Fibroblast of skin of right quadriceps (primary cell): Measurements from ENCODE around the gene CCDC187.
"Not testable (repeated sequence)": the region's sequence is repeated elsewhere in the genome, so short reads cannot be mapped to it uniquely, and the experiment has no call there.

Experiments
- DNase-seq: peaks from one replicate; pipeline ENCODE4 v3.0.0-alpha.2; 2013

Gene CCDC187

DNA sequence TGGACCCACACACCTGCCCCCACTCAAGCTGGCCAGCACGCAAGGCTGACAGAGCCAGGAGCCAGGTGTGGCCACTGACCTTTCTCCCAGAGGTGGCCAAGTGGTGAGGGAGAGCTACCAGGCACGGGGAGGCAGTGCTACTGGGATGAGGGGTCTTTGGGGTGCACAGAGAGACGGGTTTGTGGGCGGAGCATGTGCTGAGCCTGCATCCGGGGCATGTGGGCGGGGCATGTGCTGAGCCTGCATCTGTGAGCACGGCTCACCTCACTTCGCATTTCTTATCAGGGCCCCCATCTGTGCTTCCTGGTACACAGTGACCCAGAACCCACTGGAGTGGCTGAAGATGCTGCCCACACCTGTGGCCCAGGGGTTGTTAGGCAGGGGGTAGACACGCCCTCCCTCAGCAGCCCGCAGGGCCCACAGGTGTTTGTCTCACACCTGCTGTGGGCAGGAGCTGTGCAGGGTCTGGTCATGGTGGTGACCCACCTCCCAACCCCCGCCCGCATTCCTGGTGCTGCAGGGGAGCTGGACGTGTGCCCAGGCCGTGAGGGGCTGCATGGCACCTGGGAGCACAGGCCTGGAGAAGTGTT, 21.5 kb downstream of the CCDC187 start:
- DNase-seq: no peak

DNA sequence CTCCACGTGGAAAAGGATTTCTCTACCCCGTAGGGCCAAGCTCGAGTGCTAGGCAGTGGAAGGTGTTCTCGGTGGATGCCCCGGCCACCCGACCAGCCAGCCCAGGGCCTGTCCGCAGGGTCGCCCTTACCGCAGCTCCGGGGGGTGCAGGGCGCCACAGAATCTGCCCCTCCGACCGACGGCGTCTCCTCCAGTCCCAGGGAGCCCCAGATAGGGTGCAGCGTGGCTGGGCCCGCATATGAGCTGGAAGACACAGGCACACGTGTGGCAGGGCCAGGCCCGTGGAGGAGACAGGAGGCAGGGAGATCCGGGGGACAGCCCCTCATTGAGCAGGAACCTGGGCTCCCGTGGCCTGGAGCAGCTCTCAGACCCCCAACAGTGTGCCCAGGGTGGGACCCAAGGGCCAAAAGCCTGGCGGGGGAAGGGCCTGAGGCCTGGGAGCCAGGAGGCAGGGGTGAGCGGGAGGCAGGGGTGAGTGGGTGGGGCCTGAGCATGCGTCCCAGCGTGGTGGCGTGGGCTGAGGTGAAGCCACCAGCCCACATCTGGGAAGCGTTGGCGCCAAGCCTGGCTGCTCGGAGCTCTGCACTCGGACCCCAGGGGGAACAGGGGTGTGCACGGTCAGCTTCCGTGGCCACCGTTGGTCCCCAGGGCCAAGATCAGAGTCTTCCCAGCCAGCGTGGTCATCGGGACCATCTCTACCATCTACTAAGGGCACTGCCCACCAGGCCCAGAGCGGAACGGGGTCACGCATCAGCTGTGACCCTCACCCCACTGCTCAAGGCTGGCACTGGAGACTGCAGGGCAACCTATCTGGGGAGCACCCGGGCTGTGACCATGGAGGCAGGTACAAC, 22.2 kb downstream of the CCDC187 start:
- DNase-seq: no peak

DNA sequence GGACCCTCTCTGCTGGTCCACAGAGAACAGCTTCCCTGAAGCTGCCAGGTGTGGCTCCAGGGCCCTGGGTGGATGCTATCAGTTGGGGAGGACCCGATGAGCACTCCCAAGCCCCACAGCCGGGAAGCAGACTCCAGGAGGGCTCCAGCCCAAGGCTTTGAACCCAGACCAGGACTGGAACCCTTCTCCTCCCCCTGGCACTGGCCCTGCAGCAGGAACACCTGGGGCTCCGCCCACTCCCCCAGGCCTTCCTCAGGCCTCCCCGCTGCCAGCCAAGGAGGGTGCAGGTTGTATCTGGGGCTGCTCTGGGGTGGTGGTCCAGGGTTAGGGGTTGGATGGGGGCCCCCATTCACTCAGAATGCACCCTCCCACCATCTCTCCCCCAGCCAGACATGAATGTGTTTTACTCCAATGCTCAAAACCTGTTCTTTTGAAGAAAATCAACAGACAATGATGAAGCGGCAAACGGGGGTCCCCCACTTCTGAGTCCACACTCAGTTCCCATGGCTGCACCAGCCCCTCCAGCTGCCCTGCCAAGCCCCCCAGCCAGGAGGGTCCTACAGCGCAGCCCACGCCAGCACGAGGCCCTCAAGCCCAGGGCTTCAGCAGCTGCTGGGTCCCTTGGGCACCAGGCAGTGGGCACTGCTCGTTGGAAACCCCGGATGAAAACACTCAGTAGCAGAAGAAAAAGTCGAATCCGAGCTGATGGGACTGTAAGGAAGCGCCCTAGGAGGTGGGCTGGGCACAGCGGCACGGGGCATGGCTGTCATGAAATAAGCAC, 23.2 kb downstream of the CCDC187 start:
- DNase-seq: no peak

DNA sequence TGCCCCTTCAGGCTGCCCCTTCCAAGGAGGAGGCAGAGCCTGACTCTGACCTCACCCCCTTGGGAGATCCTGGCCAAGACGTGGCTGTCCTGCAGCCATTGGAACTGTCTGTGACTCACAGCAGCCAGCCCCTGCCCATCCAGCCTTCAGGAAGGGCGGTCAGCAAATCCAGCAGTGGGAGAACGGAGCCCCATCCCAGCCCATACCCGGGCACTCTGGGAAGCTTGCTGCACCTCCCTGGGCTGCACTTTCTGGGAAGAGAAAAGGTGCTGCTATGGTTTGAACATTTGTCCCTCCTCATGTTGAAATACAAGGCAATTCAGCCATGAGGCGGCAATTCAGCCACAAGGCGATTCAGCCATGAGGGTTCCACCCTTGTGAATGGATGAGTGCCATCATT, 24.4 kb downstream of the CCDC187 start:
- DNase-seq: no peak

DNA sequence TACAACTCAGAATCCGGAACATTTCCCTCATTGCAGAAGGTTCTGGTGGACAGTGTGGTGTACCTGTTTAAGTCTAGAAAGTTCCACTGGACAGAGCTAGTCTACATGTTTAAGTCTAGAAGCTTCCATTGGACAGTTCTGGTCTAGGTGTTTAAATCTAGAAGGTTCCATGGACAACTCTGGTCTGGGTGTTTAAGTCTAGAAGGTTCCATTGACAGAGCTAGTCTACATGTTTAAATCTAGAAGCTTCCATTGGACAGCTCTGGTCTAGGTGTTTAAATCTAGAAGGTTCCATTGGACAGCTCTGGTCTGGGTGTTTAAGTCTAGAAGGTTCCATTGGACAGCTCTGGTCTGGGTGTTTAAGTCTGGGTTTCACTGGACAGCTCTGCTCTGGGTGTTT, 25.0 kb downstream of the CCDC187 start:
- DNase-seq: no peak

DNA sequence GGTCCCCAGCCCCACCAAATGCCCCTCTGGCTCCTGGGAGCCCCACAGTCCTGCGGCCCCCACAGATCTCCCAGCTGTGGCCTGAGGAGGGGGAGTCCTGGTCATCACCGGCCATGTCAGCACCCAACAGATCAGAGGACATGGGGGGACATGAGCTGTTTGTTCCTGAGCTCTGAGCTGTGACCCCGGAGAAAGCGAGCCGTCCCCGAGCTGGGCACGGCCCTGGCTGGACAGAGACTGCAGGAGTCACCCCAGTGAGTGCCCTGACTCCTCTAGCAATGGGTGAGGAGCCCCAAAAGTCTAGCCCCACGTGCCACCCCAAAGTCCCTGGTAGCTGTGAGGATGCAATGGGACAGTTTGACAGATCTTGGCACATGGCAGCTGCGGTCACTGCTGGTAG, 25.7 kb downstream of the CCDC187 start:
- no peak for DNase-seq

DNA sequence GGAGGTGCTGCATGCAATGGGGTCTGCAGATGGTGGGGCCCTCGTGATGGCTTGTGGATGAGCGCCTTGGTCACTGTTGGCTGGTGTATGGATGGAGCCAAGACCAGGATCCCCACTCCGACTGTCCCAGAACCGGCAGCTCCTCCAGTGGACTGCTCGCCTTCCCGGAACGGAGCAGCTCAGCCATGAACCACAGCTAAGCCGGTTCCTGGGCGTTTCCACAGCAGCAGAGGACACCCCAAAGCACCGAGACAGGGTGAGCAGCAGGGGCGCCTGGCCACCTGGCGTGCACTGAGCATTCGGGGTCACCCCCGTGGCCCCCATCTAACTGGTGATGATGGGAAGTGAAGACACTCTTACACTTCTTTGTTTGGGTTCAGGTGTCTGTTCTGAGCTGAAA, 26.1 kb downstream of the CCDC187 start:
- DNase-seq: no peak

DNA sequence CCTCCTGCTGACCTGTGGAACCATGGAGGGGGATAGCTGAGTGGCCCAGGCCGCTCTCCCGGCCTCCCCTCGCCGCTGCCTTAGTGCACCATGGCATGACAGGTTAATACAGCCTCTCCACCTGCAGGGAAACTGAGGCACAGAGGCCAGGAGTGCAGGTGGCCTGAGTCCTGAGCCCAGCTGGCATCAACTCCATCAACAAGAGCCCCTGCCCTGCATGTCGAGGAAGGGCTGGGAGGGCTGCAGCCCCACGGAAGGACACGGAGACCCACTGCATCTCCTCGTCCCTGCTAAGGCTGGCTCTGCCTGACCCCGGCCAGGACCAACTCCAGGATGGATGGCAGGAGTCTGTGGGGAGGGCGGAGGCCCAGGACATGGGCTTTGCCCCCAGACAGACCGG, 27.2 kb downstream of the CCDC187 start:
- no peak for DNase-seq

DNA sequence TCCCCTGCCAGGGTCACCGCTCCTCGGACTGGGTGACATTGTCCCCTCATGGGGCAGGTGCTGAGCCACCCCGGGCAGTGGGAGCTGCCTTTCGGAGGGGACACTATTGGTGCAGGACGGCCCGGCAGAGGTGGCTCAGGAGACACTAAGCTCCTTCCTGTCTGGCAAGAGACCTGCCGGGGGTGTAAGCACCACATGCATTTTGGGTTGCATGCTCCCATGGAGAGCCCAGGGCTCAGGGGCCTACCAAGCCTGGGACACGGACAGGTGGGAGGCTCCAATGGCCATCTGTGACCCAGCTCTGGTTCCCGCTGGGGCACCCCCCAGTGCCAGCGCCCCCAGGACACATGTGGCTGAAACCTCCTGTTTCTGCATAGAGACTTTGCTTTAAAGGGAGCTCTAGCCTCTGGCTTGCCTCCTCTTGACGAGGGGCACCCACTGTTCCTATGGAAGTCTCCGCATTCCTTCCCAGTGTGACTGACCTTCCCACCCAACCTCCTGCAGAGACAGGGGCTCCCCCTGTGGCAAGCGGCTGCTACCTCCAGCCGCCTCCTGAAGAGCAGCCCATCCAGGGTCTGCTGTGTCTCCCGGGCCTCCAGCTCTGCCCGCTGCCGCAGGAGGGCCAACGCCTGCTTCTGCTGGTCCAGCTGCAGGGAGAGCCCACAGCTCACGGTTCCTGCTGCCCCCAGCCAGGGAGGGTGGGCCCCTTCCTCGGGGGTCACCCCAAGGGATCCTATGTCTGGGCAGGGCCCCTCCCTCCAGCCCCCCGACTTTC, 28.1 kb downstream of the CCDC187 start:
- no peak for DNase-seq

DNA sequence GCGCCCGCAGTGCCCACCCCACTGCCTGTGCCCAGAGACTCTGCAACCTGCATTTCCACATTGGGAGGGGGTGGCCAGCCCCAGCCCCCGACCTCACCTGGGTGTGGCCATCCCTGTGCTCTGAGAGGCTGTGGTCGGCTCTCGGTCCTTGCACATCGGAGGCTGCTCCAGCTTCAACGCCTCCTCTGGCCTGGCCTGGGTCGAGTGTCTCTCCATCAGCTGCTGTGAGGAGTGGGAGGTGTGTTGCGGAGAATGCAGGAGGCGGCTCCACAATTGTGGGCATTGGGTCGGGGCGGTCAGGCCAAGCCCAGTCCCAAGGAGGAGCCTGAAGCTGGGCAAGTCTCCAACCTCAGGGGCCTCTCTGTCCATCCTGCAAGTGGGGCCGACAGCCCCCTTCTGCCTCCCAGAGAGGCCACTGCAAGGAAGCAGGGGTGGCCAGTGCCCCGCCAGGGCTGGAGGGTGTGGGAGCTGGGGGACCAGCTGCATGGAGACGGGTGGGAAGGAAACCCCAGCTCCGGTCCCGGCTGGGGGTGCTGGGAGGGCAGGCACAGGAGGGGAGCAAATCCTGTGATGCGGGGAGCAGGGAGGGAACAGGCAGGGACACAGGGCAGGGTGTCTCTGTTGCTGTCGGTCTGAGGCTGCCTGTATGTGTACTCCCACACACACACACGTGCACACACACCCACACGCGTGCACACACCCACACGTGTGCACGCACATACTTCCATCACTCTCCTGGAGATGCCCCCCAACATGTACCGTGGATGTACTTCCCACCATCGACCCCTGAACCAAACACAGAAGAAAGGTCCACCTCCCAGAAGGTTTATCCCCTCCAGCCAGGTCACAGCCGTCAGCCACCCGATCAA, 28.9 kb downstream of the CCDC187 start:
- DNase-seq: no peak

DNA sequence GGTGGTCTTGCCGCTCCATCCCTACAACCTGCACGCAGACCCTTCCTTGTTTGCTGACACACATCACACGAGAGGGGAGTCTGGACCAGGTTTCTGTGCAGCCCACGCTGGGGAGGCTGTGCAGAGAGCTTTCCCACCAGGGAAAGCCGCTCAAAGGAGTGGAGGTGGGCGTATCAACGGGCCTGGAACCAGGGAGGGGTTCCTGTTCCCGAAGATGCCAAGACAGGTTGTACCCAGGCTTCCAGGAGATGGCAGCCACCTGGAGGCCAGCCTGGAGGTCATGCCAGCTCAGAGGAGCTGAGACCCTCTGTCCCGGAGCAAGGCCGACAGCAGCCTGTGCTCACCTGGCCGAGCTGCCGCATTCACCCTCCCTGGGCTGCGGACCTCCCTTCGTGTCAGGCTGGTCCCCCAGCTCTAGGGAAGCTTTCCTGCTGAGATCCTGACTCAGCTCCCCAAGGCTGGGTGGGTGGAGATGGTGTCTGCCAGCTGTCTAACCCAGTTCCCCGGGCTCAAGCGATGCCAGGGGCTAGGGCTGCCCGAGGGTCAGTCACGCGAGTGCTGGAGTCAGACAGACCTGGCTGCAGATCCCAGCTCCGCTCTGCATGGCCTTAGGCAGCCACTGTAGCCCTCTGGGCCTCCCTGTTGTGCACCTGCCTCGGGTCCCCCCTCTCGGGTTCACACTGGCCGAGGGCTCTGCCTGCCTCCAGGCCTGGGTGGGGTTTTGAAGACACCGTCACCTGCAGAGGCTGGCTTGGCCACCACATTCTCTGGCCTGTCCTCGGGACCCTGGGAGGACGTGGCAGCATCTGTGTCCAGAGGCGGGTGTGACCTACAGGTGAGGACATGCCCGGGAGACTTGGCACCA, 29.7 kb downstream of the CCDC187 start:
- DNase-seq: no peak

DNA sequence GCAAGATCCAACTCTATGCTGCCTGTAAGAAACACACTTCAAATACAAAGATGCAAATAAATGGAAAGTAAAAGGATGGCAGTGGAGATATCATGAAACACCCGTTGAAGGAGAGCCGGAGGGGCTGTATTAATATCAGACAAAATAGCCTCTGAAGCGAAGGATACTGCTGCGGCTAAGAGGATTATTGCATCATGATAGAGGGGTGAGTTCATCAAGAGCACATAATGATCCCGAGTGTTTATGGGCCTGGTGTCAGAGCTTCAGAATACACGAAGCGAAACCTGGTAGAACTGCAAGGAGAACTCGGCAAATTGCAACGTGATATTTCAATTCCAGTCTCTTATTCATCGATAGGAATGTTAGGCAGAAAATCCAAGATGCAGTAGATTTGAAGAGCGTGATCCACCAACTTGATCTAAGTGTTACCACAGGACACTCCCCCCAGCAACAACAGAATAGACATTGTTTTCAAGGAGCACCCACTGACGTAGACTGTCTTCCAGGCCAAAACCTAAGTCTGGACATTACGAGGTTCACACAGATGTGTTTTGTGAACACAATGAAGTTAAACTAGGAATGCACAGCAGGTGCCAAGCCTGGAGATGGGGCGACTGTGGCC, 30.5 kb downstream of the CCDC187 start:
- no peak for DNase-seq

DNA sequence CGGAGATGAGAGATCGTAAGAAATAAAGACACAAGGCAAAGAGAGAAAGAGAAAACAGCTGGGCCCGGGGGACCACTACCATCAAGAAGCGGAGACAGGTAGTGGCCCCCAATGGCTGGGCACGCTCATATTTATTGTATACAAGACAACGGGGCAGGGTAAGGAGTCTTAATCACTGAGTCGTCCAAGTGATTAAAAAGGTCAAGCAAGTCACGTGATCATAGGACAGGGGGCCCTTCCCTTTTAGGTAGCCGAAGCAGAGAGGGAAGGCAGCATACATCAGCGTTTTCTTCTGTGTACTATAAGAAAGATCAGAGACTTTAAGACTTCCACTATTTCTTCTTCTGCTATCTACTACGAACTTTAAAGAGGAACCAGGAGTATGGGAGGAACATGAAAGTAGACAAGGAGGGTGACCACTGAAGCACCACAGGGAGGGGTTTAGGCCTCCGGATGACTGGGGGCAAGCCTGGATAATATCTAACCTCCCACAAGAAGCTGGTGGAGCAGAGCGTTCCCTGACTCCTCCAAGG, 33.7 kb downstream of the CCDC187 start:
- DNase-seq: no peak

DNA sequence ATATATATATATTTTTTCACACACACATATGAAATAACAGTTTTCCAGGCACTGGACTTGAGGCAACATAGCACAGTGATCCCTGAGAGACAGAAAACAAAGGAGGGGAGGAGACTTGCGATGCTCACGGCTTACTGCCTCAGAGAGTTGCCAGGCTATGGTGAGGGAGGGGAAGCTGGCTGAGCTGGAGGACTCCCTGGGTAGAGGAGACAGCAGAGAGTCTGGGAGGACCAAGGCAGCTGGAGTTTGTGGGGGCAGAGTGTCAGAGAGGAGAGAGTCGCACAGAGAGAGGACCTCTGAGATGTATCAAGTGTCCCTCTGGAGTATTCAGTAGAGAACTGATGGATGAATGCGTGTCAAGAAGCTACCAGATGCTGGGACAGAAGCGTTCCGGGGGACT, 35.2 kb downstream of the CCDC187 start:
- DNase-seq: no peak

DNA sequence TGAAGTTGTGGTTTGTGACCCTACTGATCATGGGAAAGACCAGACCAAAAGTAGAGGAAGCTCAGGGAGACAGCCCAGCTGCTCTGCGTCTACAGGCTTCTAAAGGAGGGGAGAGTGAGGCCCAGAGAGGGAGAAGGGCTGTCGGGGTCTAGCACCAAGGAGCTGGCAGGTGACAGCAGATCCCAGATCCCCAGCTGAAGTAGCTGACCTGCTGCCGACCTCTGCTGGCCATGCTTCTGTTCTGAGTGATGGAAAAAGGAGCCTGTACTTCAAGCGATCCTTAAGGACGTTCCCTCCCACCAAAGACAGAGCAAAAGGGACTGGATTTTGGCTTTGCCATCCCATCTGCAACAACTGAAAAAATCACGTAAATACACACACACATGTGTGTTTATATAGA, 35.6 kb downstream of the CCDC187 start:
- no peak for DNase-seq

DNA sequence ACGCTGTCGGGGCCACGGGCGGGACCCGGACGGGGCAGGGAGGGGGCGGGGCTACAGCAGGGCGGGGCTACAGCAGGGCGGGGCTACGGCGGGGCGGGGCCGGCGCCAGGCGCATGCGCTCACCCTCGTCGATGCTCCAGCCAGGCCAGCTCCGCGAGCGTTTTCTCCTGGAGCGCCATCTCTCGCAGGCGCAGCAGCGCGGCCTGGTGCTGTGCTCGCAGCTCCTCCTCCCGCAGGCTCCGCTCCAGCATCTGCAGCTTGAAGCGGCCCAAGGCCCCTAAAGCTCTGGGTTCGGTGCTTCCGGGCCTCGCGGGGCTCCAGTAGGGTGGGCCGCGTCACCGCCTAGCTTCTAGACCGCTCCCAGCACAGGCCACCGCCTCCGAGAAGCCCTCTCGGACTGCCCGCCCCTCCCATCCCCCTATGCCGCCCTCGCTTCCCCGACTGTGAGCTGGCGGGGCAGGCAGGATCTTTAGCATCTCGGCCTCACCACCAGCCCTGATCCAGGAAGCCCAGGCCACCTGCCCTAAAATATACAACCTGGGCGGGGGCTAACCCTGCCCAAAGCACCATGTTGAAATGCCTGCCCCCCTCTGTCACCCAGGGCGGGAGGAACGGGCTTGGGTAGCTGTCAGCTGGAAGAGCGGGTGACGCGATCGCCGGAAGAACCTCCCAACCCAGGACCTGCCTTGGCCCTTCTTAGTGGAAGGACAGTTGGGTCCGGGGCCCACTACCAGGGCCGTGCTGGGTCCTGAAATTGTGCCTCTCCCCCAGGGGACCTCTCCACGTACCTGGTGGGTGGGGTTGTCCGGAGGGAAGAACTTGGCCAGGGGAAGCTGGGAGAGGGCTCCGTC, 36.4 kb downstream of the CCDC187 start:
- peak; percentile 78 for DNase-seq

DNA sequence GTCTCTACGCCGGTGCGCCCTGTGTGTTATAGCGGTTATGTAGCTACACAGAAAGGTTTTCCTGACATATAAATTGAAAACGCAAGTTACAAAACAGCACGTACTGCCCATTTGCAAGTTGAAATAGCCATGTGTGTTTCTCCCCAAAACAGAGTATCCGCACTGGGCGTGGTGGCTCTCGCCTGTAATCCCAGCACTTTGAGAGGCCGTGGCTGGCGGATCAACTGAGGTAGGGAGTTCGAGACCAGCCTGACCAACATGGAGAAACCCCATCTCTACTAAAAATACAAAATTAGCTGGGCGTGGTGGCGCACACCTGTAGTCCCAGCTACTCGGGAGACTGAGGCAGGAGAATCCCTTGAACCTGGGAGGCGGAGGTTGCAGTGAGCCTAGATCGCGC, 37.3 kb downstream of the CCDC187 start:
- DNase-seq: not testable (repeated sequence)

DNA sequence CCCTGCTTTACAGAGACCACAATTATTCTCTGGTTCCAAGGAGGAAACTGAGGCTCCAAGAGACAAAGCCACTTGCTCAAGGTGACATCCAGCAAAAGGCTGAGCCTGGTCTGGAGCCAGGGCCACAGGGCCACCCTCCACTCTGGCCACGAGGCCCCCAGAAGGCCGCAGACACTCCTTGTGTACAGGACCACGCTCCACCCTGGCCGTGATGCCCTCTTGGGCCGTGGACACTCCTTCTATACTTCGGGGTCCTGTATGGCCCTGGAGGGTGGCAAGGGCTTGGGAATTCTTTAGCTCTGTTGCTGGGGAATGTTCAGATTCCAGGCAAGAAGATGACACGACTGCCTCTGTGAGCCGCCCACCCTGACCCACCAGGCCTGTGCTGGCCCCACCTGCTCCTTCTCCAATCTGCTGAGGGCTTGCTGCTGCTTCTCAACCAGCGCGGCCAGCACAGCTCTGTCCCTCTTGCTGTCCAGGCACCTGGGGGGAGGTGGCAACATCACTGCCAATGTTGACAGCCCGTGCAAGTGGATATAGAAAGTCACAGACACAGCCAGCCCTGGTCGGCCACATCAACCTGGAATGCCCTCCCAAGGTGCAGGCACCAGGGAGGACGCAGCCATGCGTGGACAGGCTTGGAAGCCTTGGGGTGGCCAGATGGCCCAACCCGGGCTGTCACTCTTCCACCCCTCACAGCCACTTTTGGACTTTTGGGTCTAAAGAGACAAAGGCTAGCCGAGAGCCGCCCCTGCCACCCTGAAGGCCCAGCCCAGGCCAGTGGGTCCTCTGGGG, 38.1 kb downstream of the CCDC187 start:
- DNase-seq: no peak
